ENCODE results near the gene TCFL5. TPM values are rescaled to one million over a fixed set of nuclear protein-coding genes. Genes with fewer than 3 reads are reported as not detected.

TCFL5 gene
- total RNA-seq, 4 donors from 2014 or later: 5.3 to 20.0 (median 14.2) TPM

GRCh38 chr20:62823688-62824475 is 37.7 kb downstream of the TCFL5 start:
- no peaks in the 10 kb centered on the region for H3K36me3 ChIP-seq
- no peak for DNase-seq
- TF ChIP-seq CTCF (IDR thresholded peaks at IDR 0.05) (no peak), POLR2A (IDR thresholded peaks at IDR 0.05) (no peak)
- no peaks in the 10 kb centered on the region for H3K27me3 ChIP-seq
- no peak overlapping the region for H3K4me3 ChIP-seq
- intact Hi-C loops (cut with DNase I; ENCODE audit: low total_unique reads): no loop called here
- no peaks in the 10 kb centered on the region for H3K9me3 ChIP-seq
- no peak overlapping the region for H3K27ac ChIP-seq
- peaks cover 7 to 8% of the 10 kb centered on the region in 2 donors for H3K4me1 ChIP-seq

- Histone ChIP-seq H3K4me1 (peaks cover 7 to 17% of the 10 kb centered on the region in 2 donors), H3K36me3 (no peaks in the 10 kb centered on the region), H3K27me3 (no peaks in the 10 kb centered on the region), H3K27ac (no peak overlapping the region), H3K9me3 (no peaks in the 10 kb centered on the region), H3K4me3 (no peak overlapping the region)
- intact Hi-C loops (cut with DNase I; ENCODE audit: low total_unique reads): no loop called here
- DNase-seq: no peak
- no peak for TF ChIP-seq CTCF (IDR thresholded peaks at IDR 0.05)
- no peak for TF ChIP-seq POLR2A (IDR thresholded peaks at IDR 0.05)
These were observed 38.6 kb downstream of the TCFL5 start for GRCh38 chr20:62822788-62823651.

- Histone ChIP-seq H3K4me3 (no peak overlapping the region), H3K27ac (no peak overlapping the region), H3K4me1 (peaks cover 7 to 24% of the 10 kb centered on the region in 2 donors), H3K9me3 (no peaks in the 10 kb centered on the region), H3K36me3 (no peaks in the 10 kb centered on the region), H3K27me3 (peaks cover 0 to 6% of the 10 kb centered on the region in 2 donors)
- intact Hi-C loops (cut with DNase I; ENCODE audit: low total_unique reads): no loop called here
- DNase-seq: no peak
- TF ChIP-seq CTCF (IDR thresholded peaks at IDR 0.05) (no peak), POLR2A (IDR thresholded peaks at IDR 0.05) (no peak)
These were observed 39.3 kb downstream of the TCFL5 start for GRCh38 chr20:62822239-62822787.

- Histone ChIP-seq H3K36me3 (no peaks in the 10 kb centered on the region), H3K9me3 (no peaks in the 10 kb centered on the region), H3K4me1 (peaks cover 7 to 27% of the 10 kb centered on the region in 2 donors), H3K27ac (no peak overlapping the region), H3K4me3 (no peak overlapping the region), H3K27me3 (peaks cover 0 to 8% of the 10 kb centered on the region in 2 donors)
- TF ChIP-seq CTCF (IDR thresholded peaks at IDR 0.05) (no peak), POLR2A (IDR thresholded peaks at IDR 0.05) (no peak)
- DNase-seq: no peak
- intact Hi-C loops (cut with DNase I; ENCODE audit: low total_unique reads): no loop called here
These were observed 39.9 kb downstream of the TCFL5 start for GRCh38 chr20:62821726-62822210.
